Skeletal muscle tissue (tissue), 4 donors: ENCODE results near the gene SIRT5. TPM values are rescaled to one million over a fixed set of nuclear protein-coding genes. Genes with fewer than 3 reads are reported as not detected.
A peak's percentile ranks its signal among the peaks of the same experiment; 100 is the strongest.

Experiments used
- H3K27ac ChIP-seq: one replicate; pipeline ENCODE4 v1.7.0; 2013; ENCODE audit warnings: mild to moderate bottlenecking, low read depth, low read length, inconsistent platforms
- H3K27me3 ChIP-seq, 3 donors: one replicate each; pipeline ENCODE4 v1.7.0; 2013; ENCODE audit warnings: low read length in 3 of 3; ENCODE audit not compliant: control insufficient read depth in 3 of 3, insufficient read depth in 3 of 3
- H3K36me3 ChIP-seq, 3 donors: one replicate each; pipeline ENCODE4 v1.7.0; 2013; ENCODE audit warnings: low read length in 3 of 3; ENCODE audit not compliant: control insufficient read depth in 3 of 3, insufficient read depth in 3 of 3
- H3K4me1 ChIP-seq, 3 donors: one replicate each; pipeline ENCODE4 v1.7.0; 2013; ENCODE audit warnings: low read length in 3 of 3, mild to moderate bottlenecking in 3 of 3; ENCODE audit not compliant: control insufficient read depth in 3 of 3, insufficient read depth in 3 of 3
- H3K4me3 ChIP-seq, 3 donors: one replicate each; pipeline ENCODE4 v1.7.0; 2013; ENCODE audit warnings: low read length in 3 of 3
- H3K9ac ChIP-seq, 3 donors: one replicate each; pipeline ENCODE4 v1.7.0; 2013; ENCODE audit warnings: low read length in 3 of 3, mild to moderate bottlenecking in 3 of 3, moderate library complexity in 2 of 3, low read depth in 1 of 3
- H3K9me3 ChIP-seq, 3 donors: one replicate each; pipeline ENCODE4 v1.7.0; 2013; ENCODE audit warnings: low read length in 3 of 3; ENCODE audit not compliant: control insufficient read depth in 3 of 3
- total RNA-seq: library from RNA; depleted of rRNA; stranded (reverse); fragments of >200 nt; gene quantifications from one replicate; pipeline ENCODE4 v1.2.3, GENCODE V29; 2014
- donor health status: Osteomylitis.

Gene SIRT5
- total RNA-seq, 1 donor from 2014 or later = 10.4 TPM

DNA sequence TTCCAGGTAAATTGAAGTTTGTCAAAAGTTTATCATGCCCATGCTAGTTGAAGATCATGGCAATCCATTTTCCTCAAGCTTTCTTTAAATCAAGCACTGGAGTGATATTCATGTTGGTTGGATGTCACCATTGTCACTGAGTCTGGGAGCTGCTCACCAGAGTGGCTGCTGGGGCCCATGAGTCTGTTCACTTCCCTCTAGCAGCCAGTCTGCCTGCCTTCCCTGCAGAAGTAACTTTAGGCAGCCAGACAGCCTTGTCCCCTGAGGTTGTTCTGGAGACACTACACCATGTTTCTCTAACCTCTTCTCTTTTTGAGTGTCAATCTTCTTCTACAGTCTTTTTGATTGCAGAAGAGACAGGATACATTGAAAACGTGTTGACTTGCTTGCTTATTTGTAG is 5.5 kb downstream of the SIRT5 start:
- peaks cover 2 to 7% (median 5%) of the 10 kb centered on the region in 3 donors for H3K4me1 ChIP-seq
- no peak overlapping the region for H3K9ac ChIP-seq
- peaks cover 10 to 14% (median 14%) of the 10 kb centered on the region in 3 donors for H3K36me3 ChIP-seq
- no peak overlapping the region for H3K4me3 ChIP-seq
- peak overlapping the region; percentile 90 for H3K27ac ChIP-seq
- no peaks in the 10 kb centered on the region for H3K27me3 ChIP-seq
- no peaks in the 10 kb centered on the region for H3K9me3 ChIP-seq

DNA sequence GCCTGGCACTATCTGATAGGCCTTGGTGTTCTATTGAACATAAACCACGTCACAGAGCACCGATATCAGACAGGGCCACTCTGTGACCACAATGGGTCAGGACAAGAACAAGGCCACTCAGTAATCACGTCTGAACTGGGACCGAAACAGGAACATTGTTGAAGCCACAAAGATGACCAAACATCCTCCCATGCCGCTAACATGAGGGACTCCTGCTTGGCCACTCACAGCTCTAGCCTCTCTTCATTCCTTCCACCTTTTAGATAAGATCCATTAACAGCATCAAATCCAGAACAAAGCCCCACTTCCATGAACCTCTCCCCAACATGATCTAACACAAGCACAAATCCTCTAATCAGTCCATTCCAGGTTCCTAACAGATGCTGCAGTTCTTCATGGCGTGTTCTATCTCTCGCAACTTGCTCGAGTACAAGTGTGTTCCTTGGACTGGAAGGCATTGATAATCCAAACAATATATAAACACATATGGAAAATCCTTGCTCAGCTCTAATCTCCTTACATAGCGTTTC is 7.4 kb downstream of the SIRT5 start:
- no peaks in the 10 kb centered on the region for H3K9me3 ChIP-seq
- peaks cover 0 to 2% (median 0%) of the 10 kb centered on the region in 3 donors for H3K4me1 ChIP-seq
- H3K27me3 ChIP-seq = no peaks in the 10 kb centered on the region
- no peak overlapping the region for H3K27ac ChIP-seq
- H3K9ac ChIP-seq = no peak overlapping the region
- H3K4me3 ChIP-seq = no peak overlapping the region
- peaks cover 10 to 18% (median 14%) of the 10 kb centered on the region in 3 donors for H3K36me3 ChIP-seq

GRCh38 chr6:13586603-13587542 is 12.5 kb downstream of the SIRT5 start:
- H3K4me3 ChIP-seq = no peak overlapping the region
- H3K36me3 ChIP-seq = peaks cover 31 to 41% (median 37%) of the 10 kb centered on the region in 3 donors
- H3K9ac ChIP-seq = no peak overlapping the region
- H3K9me3 ChIP-seq = no peaks in the 10 kb centered on the region
- no peaks in the 10 kb centered on the region for H3K27me3 ChIP-seq
- H3K27ac ChIP-seq = no peak overlapping the region
- H3K4me1 ChIP-seq = peaks cover 0 to 2% (median 0%) of the 10 kb centered on the region in 3 donors

GRCh38 chr6:13589801-13590200 is 15.4 kb downstream of the SIRT5 start:
- Histone ChIP-seq H3K27me3 (no peaks in the 10 kb centered on the region), H3K9me3 (no peaks in the 10 kb centered on the region), H3K9ac (no peak overlapping the region), H3K27ac (no peak overlapping the region), H3K36me3 (peaks cover 41 to 52% (median 48%) of the 10 kb centered on the region in 3 donors), H3K4me3 (no peak overlapping the region), H3K4me1 (peaks cover 0 to 2% (median 0%) of the 10 kb centered on the region in 3 donors)

GRCh38 chr6:13590574-13591153 is 16.3 kb downstream of the SIRT5 start:
- Histone ChIP-seq H3K4me3 (no peak overlapping the region), H3K27ac (no peak overlapping the region), H3K27me3 (no peaks in the 10 kb centered on the region), H3K36me3 (peaks cover 49 to 56% (median 55%) of the 10 kb centered on the region in 3 donors), H3K9me3 (no peaks in the 10 kb centered on the region), H3K4me1 (peaks cover 0 to 2% (median 0%) of the 10 kb centered on the region in 3 donors), H3K9ac (no peak overlapping the region)

GRCh38 chr6:13591205-13591921 is 17.0 kb downstream of the SIRT5 start:
- no peaks in the 10 kb centered on the region for H3K9me3 ChIP-seq
- no peaks in the 10 kb centered on the region for H3K27me3 ChIP-seq
- peaks cover 0 to 2% (median 0%) of the 10 kb centered on the region in 3 donors for H3K4me1 ChIP-seq
- H3K4me3 ChIP-seq = no peak overlapping the region
- H3K27ac ChIP-seq = no peak overlapping the region
- no peak overlapping the region for H3K9ac ChIP-seq
- peaks cover 52 to 59% (median 59%) of the 10 kb centered on the region in 3 donors for H3K36me3 ChIP-seq

DNA sequence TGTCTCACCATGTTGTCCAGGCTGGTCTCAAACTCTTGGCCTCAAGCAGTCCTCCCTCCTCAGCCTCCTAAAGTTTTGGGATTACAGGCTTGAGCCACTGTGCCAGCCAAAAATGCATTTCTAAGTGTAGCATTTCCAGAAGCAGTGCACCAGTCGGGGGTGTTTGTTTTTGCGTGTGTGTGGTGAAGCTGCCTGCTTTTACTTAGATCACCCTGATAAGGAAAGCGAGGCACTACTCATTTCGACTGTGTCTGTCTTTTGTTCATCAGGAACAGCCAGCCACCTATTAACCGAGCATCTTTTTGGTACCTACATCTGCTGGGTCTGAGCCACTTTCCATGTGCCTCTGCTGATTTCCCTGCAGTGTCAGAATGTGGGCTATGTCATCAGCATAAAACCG is 18.7 kb downstream of the SIRT5 start:
- H3K4me1 ChIP-seq = peaks cover 0 to 2% (median 0%) of the 10 kb centered on the region in 3 donors
- no peak overlapping the region for H3K9ac ChIP-seq
- peaks cover 47 to 60% (median 55%) of the 10 kb centered on the region in 3 donors for H3K36me3 ChIP-seq

GRCh38 chr6:13593720-13594119 is 19.3 kb downstream of the SIRT5 start:
- H3K27me3 ChIP-seq = no peaks in the 10 kb centered on the region
- H3K36me3 ChIP-seq = peaks cover 43 to 57% (median 56%) of the 10 kb centered on the region in 3 donors
- H3K9me3 ChIP-seq = no peaks in the 10 kb centered on the region
- no peak overlapping the region for H3K9ac ChIP-seq
- peaks cover 0 to 2% (median 0%) of the 10 kb centered on the region in 3 donors for H3K4me1 ChIP-seq
- no peak overlapping the region for H3K27ac ChIP-seq
- H3K4me3 ChIP-seq = no peak overlapping the region

More for the DNA sequence above, 18.7 kb downstream of the SIRT5 start:
- Histone ChIP-seq H3K27me3 (no peaks in the 10 kb centered on the region), H3K27ac (no peak overlapping the region), H3K9me3 (no peaks in the 10 kb centered on the region), H3K4me3 (no peak overlapping the region)

DNA sequence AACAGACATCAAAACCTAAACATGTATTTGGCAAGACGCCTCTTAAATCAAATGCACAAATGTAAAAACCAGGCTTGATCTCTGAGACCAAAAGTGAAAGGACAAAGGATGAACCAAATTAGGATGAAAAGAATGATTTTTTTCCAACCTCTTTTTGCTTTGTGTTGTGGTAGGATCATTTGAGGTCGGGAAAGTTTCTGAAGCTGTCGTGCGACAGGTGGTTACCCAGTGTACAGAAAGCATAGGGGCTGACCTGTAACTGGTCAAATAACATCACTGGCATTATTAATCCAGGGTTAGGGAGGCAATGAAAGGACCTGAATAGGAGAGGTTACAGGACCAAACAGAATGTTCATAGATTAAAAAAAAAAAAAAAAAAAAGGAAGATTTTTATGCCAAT is 22.7 kb downstream of the SIRT5 start:
- Histone ChIP-seq H3K27ac (no peak overlapping the region), H3K36me3 (peaks cover 44 to 67% (median 59%) of the 10 kb centered on the region in 3 donors), H3K9me3 (no peaks in the 10 kb centered on the region), H3K9ac (no peak overlapping the region), H3K4me3 (no peak overlapping the region), H3K27me3 (no peaks in the 10 kb centered on the region), H3K4me1 (no peaks in the 10 kb centered on the region)
